HepG2 (cell line): ENCODE results near the gene PPA2. TPM values are rescaled to one million over a fixed set of nuclear protein-coding genes. Genes with fewer than 3 reads are reported as not detected.

Experiments used
- ATAC-seq: fragments of 200-7000 bp; cut with Tn5 transposase; 3 replicates; pipeline ENCODE4 v1.9.1; 2020; ENCODE audit warnings: mild to moderate bottlenecking, moderate library complexity
- BruUV-seq: library from RNA; stranded (reverse); fragments of 400-500 nt; replicated peaks from 2 replicates; lab custom pipeline; 2021; lab: Mats Ljungman, UMichigan
- CTCF ChIA-PET: fragments of 300-600 bp; formaldehyde crosslinking; extraction: SDS; loops from one replicate; lab custom pipeline; 2021; ENCODE audit warnings: low total read pairs, inconsistent platforms, low intra/inter-chr PET ratio; lab: Yijun Ruan, JAX
- POLR2A ChIA-PET: fragments of 350-600 bp; sonication (Branson Sonifier 250); formaldehyde crosslinking; loops from one replicate; lab custom pipeline; 2020; ENCODE audit warnings: antibody characterized with exemption, inconsistent platforms; lab: Yijun Ruan, JAX
- DNase-seq: peaks from one replicate; pipeline ENCODE4 v3.0.0-alpha.2; 2015; ENCODE audit warnings: low spot score
- FAIRE-seq: peaks from 3 replicates; lab custom pipeline; 2011; peaks lifted over from hg19 to GRCh38; lab: Jason Lieb, UNC
- H2AFZ ChIP-seq: one replicate; pipeline ENCODE4 v1.6.1; 2011; ENCODE audit warnings: low read length, inconsistent platforms
- H3K27ac ChIP-seq: fragments of 300-600 bp; 3 replicates; pipeline ENCODE4 v1.8.0; 2011; ENCODE audit warnings: mixed run types, mild to moderate bottlenecking, mixed read lengths, low read length, inconsistent platforms; ENCODE audit not compliant: insufficient read depth; ENCODE audit errors: extremely low read length
- H3K27me3 ChIP-seq, 2 experiments: fragments of 200-600 bp in 1 of 2; 2 replicates in 1 of 2; 3 replicates in 1 of 2; pipeline versions ENCODE4 v1.6.0 to v1.8.0; 2011; ENCODE audit warnings: low read length in 2 of 2, mild to moderate bottlenecking in 2 of 2, moderate library complexity in 2 of 2, inconsistent platforms in 1 of 2; ENCODE audit not compliant: insufficient read depth in 2 of 2, control insufficient read depth in 1 of 2
- H3K36me3 ChIP-seq, 2 experiments: fragments of 200-600 bp in 1 of 2; replicated peaks in 1 of 2; 2 replicates in 1 of 2; 3 replicates in 1 of 2; pipeline versions ENCODE4 v1.5.1 to v1.8.0; 2011; ENCODE audit warnings: low read length in 2 of 2, inconsistent platforms in 1 of 2; ENCODE audit not compliant: insufficient read depth in 2 of 2, control insufficient read depth in 1 of 2
- H3K4me1 ChIP-seq: 2 replicates; pipeline ENCODE4 v1.5.1; 2012; ENCODE audit warnings: low read length, inconsistent platforms; ENCODE audit not compliant: insufficient read depth
- H3K4me2 ChIP-seq: 2 replicates; pipeline ENCODE4 v1.6.0; 2011; ENCODE audit warnings: low read depth, low read length, inconsistent platforms
- H3K4me3 ChIP-seq, 3 experiments: fragments of 200-600 bp in 1 of 3; sonication (generic), shearing (Covaris generic) in 1 of 3; replicated peaks in 1 of 3; 2 replicates each; pipeline ENCODE4 v1.5.1; 2011 to 2016; ENCODE audit warnings: low read length in 3 of 3, inconsistent platforms in 2 of 3, low read depth in 2 of 3, mild to moderate bottlenecking in 2 of 3, control low read depth in 1 of 3, mixed read lengths in 1 of 3; ENCODE audit not compliant: insufficient read depth in 1 of 3
- H3K79me2 ChIP-seq: one replicate; pipeline ENCODE4 v1.6.1; 2011; ENCODE audit warnings: low read length, inconsistent platforms; ENCODE audit not compliant: insufficient read depth
- H3K9ac ChIP-seq: 2 replicates; pipeline ENCODE4 v1.6.0; 2011; ENCODE audit warnings: mild to moderate bottlenecking, low read depth, low read length, inconsistent platforms; ENCODE audit not compliant: insufficient read depth
- H3K9me3 ChIP-seq: 2 replicates; pipeline ENCODE4 v1.5.1; 2012; ENCODE audit warnings: mild to moderate bottlenecking, low read length
- H4K20me1 ChIP-seq: 2 replicates; pipeline ENCODE4 v1.6.0; 2011; ENCODE audit warnings: inconsistent platforms, mild to moderate bottlenecking, low read length, moderate library complexity; ENCODE audit not compliant: insufficient read depth
- ATF7-NPFF ChIP-seq: sonication (generic); formaldehyde crosslinking; IDR thresholded peaks from 2 replicates; pipeline ENCODE4 v1.8.1; 2023; ENCODE audit warnings: mild to moderate bottlenecking, low read depth, missing genetic modification reagents, moderate library complexity
- BCLAF1 ChIP-seq: fragments of 450-650 bp; IDR thresholded peaks from 2 replicates; pipeline ENCODE4 v1.6.1; 2017; ENCODE audit warnings: mild to moderate bottlenecking
- ELF3 ChIP-seq: IDR thresholded peaks from 2 replicates; pipeline ENCODE4 v1.6.1; 2016; ENCODE audit warnings: missing genetic modification reagents, missing compliant biosample characterization
- FIP1L1 ChIP-seq: fragments of 200-400 bp; formaldehyde crosslinking; IDR thresholded peaks from 2 replicates; pipeline ENCODE4 v1.6.1; 2018; ENCODE audit warnings: low read depth, mild to moderate bottlenecking, low read length, moderate library complexity, borderline replicate concordance; ENCODE audit not compliant: insufficient read depth
- FOXO1 ChIP-seq: sonication (generic); formaldehyde crosslinking; IDR thresholded peaks from 2 replicates; pipeline ENCODE4 v1.4.0; 2020; ENCODE audit warnings: missing genetic modification reagents
- KAT8 ChIP-seq: IDR thresholded peaks from 2 replicates; pipeline ENCODE4 v1.6.1; 2016; ENCODE audit warnings: missing genetic modification reagents, missing compliant biosample characterization
- PAF1 ChIP-seq: IDR thresholded peaks from 2 replicates; pipeline ENCODE4 v1.6.1; 2016; ENCODE audit warnings: missing genetic modification reagents, missing compliant biosample characterization
- RAD21 ChIP-seq: fragments of 450-650 bp; formaldehyde crosslinking; IDR thresholded peaks from 2 replicates; pipeline ENCODE4 v1.5.0; 2020; ENCODE audit warnings: mild to moderate bottlenecking
- SIX1 ChIP-seq: sonication (generic); formaldehyde crosslinking; IDR thresholded peaks from 2 replicates; pipeline ENCODE4 v1.4.0; 2020; ENCODE audit warnings: missing genetic modification reagents, borderline replicate concordance
- TFAP4 ChIP-seq: sonication (generic); IDR thresholded peaks from 2 replicates; pipeline ENCODE4 v1.6.1; 2016; ENCODE audit warnings: low read depth, borderline replicate concordance
- TMF1 ChIP-seq: sonication (generic); formaldehyde crosslinking; IDR thresholded peaks from 2 replicates; pipeline ENCODE4 v1.8.1; 2022; ENCODE audit warnings: low read depth, missing genetic modification reagents
- ZFP41 ChIP-seq: sonication (generic); formaldehyde crosslinking; IDR thresholded peaks from 2 replicates; pipeline ENCODE4 v1.4.0; 2020; ENCODE audit warnings: mild to moderate bottlenecking, missing genetic modification reagents, borderline replicate concordance
- ZNF121 ChIP-seq: sonication (generic); formaldehyde crosslinking; IDR thresholded peaks from 2 replicates; pipeline ENCODE4 v1.5.0; 2020; ENCODE audit warnings: mild to moderate bottlenecking, missing genetic modification reagents
- ZNF24 ChIP-seq: fragments of 450-650 bp; IDR thresholded peaks from 2 replicates; pipeline ENCODE4 v1.6.1; 2017; ENCODE audit warnings: antibody characterized with exemption, mild to moderate bottlenecking
- ZNF547 ChIP-seq: sonication (generic); formaldehyde crosslinking; IDR thresholded peaks from 2 replicates; pipeline ENCODE4 v1.5.1; 2020; ENCODE audit warnings: mild to moderate bottlenecking, missing genetic modification reagents
- WGBS: methylation state at CpG from one replicate; pipeline ENCODE4 v1.1.6; 2017; ENCODE audit warnings: low lambda C conversion rate; 5-methylcytosine and 5-hydroxymethylcytosine counted together
- in situ Hi-C: cut with HindIII; loops from 2 replicates; pipeline ENCODE4 v1.10.0; 2017; ENCODE audit warnings: low pct_unique_long_range_greater_than_20kb; ENCODE audit not compliant: extremely low pct_ligation_motif_present
- intact Hi-C: fragments of 100-400 bp; cut with micrococcal nuclease; formaldehyde crosslinking; loops from one replicate; pipeline ENCODE4 v1.10.0; 2022; ENCODE audit not compliant: unreplicated experiment
- polyA plus RNA-seq, 8 experiments: library from polyadenylated mRNA; depleted of rRNA in 3 of 8; stranded (reverse) in 7 of 8; unstranded in 1 of 8; fragments of >200 nt; fragmentation: Illumina TruSeq in 4 of 8; extraction: Trizol in 4 of 8; gene quantifications; 2 replicates each; pipeline versions ENCODE4 v1.2.1 to v1.2.3, GENCODE V29; 2011 to 2016; ENCODE audit warnings: low read depth in 4 of 8, missing spikeins in 1 of 8, mixed read lengths in 1 of 8; ENCODE audit not compliant: insufficient read depth in 1 of 8
- total RNA-seq, 5 experiments: library from RNA; depleted of rRNA; stranded (reverse); fragments of >200 nt; fragmentation: Illumina TruSeq; extraction: Trizol; gene quantifications; 2 replicates each; pipeline ENCODE4 v1.2.3, GENCODE V29; 2016; ENCODE audit warnings: low read depth in 1 of 5

The PPA2 gene
- total and polyA plus RNA-seq, 2 of the 13 experiments (the other 11 are each of a cell fraction or from before 2014, with no cell fraction given), result 44.2 to 70.6 TPM

GRCh38 chr4:105415281-105415744 lies 58.5 kb downstream of the PPA2 start:
- 97% methylated on average over 6 of the region's 12 CpGs for whole genome bisulfite sequencing
- Histone ChIP-seq H3K4me3 (no peak overlapping the region), H3K27me3 (no peaks in the 10 kb centered on the region), H2AFZ (no peak overlapping the region), H3K4me2 (no peak overlapping the region), H3K4me1 (peaks cover 10% of the 10 kb centered on the region), H3K79me2 (no peaks in the 10 kb centered on the region), H3K36me3 (peaks cover 0 to 2% of the 10 kb centered on the region in 2 experiments; a peak in 1 of 5 replicates), H3K27ac (no peak overlapping the region), H3K9ac (no peak overlapping the region), H4K20me1 (no peaks in the 10 kb centered on the region), H3K9me3 (no peaks in the 10 kb centered on the region)
- no TSS peak for BruUV-seq
- DNase-seq (no peak), ATAC-seq (no peak; the same call in 2 of the 3 replicates), FAIRE-seq (no peak)
- in situ Hi-C loops (no loop called here), intact Hi-C loops (no loop called here)
- POLR2A ChIA-PET, result no interaction called here
- CTCF ChIA-PET, result no interaction called here
- TF ChIP-seq ZNF24 (no peak), RAD21 (no peak), FOXO1 (CRISPR knock-in tag) (no peak), ZNF547 (CRISPR knock-in tag) (no peak), TFAP4 (no peak), SIX1 (CRISPR knock-in tag) (no peak), PAF1 (no peak), ELF3 (CRISPR knock-in tag) (no peak), TMF1 (no peak), KAT8 (CRISPR knock-in tag) (no peak), FIP1L1 (no peak), ATF7-NPFF (CRISPR knock-in tag) (no peak), ZFP41 (CRISPR knock-in tag) (no peak), ZNF121 (CRISPR knock-in tag) (no peak), BCLAF1 (no peak)
